ENCODE measurements around the gene ANKRD40. TPM values are rescaled to one million over a fixed set of nuclear protein-coding genes. Genes with fewer than 3 reads are reported as not detected.

The ANKRD40 gene
- total and polyA plus RNA-seq, 9 of the 15 experiments (the other 6 are each of a cell fraction or from before 2014, with no cell fraction given) = 9.0 to 28.9 (median 27.7) TPM

DNA sequence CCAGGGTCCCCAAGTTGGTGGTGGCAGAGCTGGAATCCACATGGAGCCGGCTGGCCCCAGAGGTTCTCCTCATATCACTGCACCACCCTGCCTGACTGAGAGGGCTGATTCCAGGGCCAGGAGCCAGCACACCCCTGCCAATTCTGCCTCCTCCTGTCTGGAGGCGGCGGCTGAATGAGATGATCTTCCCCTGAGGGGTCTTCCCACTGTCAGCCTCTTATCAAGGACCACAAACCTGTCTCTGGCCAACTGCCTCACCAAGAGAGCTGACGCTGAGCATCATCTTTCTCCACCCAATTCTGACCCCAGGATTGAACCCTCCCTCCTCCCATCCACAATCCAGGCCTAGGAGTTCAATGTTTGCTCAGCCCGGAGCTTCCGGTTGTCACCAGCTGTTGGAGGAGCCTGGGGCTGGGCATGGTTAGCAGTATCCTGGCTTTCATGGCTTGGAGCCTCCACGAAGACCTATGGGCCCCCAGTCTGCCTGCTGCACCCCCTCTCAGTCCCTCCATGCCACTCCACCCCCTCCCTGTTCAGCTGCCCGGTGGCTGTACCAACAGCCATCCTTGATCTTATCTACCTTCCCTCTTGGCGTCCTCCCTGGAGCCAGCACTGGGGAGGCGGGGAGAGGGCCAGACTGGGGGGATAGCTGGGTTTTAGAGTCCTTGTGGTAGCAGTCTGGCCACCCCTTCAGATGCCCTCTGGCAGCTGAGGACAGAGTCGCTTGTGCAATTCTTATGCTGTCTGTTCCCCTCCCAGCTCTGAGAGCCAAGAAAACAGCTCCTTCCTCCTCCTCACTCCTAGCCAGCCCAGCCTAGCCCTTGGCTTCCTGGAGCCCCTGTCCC lies 47.5 kb downstream of the ANKRD40 start (continued):
- TF ChIP-seq, protein P1, sequence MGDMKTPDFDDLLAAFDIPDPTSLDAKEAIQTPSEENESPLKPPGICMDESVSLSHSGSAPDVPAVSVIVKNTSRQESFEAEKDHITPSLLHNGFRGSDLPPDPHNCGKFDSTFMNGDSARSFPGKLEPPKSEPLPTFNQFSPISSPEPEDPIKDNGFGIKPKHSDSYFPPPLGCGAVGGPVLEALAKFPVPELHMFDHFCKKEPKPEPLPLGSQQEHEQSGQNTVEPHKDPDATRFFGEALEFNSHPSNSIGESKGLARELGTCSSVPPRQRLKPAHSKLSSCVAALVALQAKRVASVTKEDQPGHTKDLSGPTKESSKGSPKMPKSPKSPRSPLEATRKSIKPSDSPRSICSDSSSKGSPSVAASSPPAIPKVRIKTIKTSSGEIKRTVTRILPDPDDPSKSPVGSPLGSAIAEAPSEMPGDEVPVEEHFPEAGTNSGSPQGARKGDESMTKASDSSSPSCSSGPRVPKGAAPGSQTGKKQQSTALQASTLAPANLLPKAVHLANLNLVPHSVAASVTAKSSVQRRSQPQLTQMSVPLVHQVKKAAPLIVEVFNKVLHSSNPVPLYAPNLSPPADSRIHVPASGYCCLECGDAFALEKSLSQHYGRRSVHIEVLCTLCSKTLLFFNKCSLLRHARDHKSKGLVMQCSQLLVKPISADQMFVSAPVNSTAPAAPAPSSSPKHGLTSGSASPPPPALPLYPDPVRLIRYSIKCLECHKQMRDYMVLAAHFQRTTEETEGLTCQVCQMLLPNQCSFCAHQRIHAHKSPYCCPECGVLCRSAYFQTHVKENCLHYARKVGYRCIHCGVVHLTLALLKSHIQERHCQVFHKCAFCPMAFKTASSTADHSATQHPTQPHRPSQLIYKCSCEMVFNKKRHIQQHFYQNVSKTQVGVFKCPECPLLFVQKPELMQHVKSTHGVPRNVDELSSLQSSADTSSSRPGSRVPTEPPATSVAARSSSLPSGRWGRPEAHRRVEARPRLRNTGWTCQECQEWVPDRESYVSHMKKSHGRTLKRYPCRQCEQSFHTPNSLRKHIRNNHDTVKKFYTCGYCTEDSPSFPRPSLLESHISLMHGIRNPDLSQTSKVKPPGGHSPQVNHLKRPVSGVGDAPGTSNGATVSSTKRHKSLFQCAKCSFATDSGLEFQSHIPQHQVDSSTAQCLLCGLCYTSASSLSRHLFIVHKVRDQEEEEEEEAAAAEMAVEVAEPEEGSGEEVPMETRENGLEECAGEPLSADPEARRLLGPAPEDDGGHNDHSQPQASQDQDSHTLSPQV (IDR thresholded peaks at IDR 0.05) = peak; percentile 77
- TF ChIP-seq SMARCE1 (IDR thresholded peaks at IDR 0.05) = no peak
- TF ChIP-seq TRIM28 (IDR thresholded peaks at IDR 0.05) = no peak
- no peak for TF ChIP-seq NR2F6 (CRISPR knock-in tag; IDR thresholded peaks at IDR 0.05)
- no peak for TF ChIP-seq NELFE (IDR thresholded peaks at IDR 0.05; ENCODE audit: insufficient read depth, insufficient read length)
- no peak for TF ChIP-seq STAG1 (CRISPR knock-in tag; IDR thresholded peaks at IDR 0.05; ENCODE audit: borderline replicate concordance)
- no peak for TF ChIP-seq TRIM25 (IDR thresholded peaks at IDR 0.05; ENCODE audit: borderline replicate concordance)
- TF ChIP-seq NCOA6 (IDR thresholded peaks at IDR 0.05) = no peak
- no peak for TF ChIP-seq ZEB2 (IDR thresholded peaks at IDR 0.05)
- TF ChIP-seq ZNF124 (CRISPR knock-in tag; IDR thresholded peaks at IDR 0.05) = no peak
- no peak for TF ChIP-seq BRF1 (IDR thresholded peaks at IDR 0.05; ENCODE audit: borderline replicate concordance, extremely low read depth, insufficient read length)
- TF ChIP-seq ZFP1 (CRISPR knock-in tag; IDR thresholded peaks at IDR 0.05) = no peak
- no peak for TF ChIP-seq L3MBTL2 (IDR thresholded peaks at IDR 0.05)
- no peak for TF ChIP-seq TAF7 (tag; IDR thresholded peaks at IDR 0.05)
- TF ChIP-seq, protein P2, sequence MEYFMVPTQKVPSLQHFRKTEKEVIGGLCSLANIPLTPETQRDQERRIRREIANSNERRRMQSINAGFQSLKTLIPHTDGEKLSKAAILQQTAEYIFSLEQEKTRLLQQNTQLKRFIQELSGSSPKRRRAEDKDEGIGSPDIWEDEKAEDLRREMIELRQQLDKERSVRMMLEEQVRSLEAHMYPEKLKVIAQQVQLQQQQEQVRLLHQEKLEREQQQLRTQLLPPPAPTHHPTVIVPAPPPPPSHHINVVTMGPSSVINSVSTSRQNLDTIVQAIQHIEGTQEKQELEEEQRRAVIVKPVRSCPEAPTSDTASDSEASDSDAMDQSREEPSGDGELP (CRISPR knock-in tag; IDR thresholded peaks at IDR 0.05; ENCODE audit: borderline replicate concordance) = peak; percentile 20; the same call in 1 of the 2 replicates
- peak; percentile 57; the same call in 1 of the 2 replicates for TF ChIP-seq ZNF175 (CRISPR knock-in tag; IDR thresholded peaks at IDR 0.05; ENCODE audit: low read depth)
- no peak for TF ChIP-seq ZNF354B (CRISPR knock-in tag; IDR thresholded peaks at IDR 0.05)
- no peak for TF ChIP-seq ZBTB17 (CRISPR knock-in tag; IDR thresholded peaks at IDR 0.05)
